Astrocyte of the cerebellum (primary cell): ENCODE results near the gene THAP12.

Experiments
- DNase-seq: peaks from one replicate; pipeline ENCODE4 v3.0.0-alpha.2; 2011; ENCODE audit warnings: low read depth
- H3K4me3 ChIP-seq: 2 replicates; pipeline ENCODE4 v1.5.1; 2011; ENCODE audit warnings: mild to moderate bottlenecking, low read depth, low read length, moderate library complexity
- CTCF ChIP-seq: IDR thresholded peaks from 2 replicates; pipeline ENCODE4 v1.5.1; 2012; ENCODE audit warnings: low read length, low read depth, moderate library complexity, mild to moderate bottlenecking; ENCODE audit errors: missing control alignments
- in situ Hi-C: cut with HindIII; loops from 2 replicates; pipeline ENCODE4 v1.10.0; 2017; ENCODE audit warnings: low sequenced_read_pairs

Gene THAP12

DNA sequence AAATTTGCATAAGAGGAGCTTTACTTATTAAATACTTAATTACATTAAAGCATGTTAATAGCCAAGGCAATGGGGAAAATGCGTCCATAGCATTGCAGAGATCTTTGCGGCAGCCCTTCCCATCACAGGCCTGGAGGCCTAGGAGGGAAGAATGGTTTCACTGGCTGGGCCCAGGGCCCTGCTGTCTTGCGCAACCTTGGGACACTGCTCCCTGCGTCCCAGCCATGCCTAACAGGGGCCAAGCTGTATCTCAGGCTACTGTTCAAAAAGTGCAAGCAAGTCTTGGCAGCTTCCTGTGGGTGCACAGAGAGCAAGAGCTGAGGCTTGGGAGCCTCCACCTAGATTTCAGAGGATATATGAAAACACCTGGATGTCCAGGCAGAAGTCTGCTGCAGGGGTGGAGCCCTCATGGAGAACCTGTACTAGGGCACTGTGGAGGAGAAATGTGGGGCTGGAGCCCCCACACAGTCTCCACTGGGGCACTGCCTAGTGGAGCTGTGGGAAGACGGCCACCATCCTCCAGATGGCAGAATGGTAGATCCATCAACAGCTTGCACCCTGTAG is 46.0 kb downstream of the THAP12 start:
- no peak overlapping the region for H3K4me3 ChIP-seq
- DNase-seq = no peak
- no peak for TF ChIP-seq CTCF
- in situ Hi-C loops = loop anchor here (25.0 kb wide), 1 partner anchor 177 kb away; no protein-coding TSS in a partner anchor

GRCh38 chr11:76330651-76331050 is 50.3 kb downstream of the THAP12 start:
- H3K4me3 ChIP-seq = no peak overlapping the region
- DNase-seq = no peak
- in situ Hi-C loops = loop anchor here (25.0 kb wide), 1 partner anchor 182 kb away; no protein-coding TSS in a partner anchor
- TF ChIP-seq CTCF = no peak

DNA sequence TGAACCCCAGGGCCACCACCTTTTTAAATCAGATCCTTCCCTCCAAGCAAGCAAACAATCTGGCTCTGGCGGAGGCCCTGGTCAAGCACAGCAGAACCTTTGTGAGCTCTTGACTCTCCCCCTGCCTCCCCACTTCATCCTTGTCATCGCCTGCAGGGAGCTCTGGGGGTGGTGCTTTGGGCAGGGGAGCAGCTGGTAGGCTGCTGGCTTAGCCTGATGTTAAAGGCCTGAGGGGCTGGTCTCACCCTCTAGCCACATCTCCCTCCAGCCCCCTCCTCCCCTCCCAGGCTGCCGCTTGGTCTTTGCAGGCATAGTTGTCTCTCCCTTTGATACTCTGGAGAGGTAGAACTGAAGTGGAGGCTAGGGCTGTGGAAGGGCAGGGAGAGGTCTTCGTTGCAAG is 50.9 kb downstream of the THAP12 start:
- in situ Hi-C loops = loop anchor here (5.0 to 25.0 kb wide), 2 partner anchors 182 to 438 kb away; no protein-coding TSS in a partner anchor
- no peak overlapping the region for H3K4me3 ChIP-seq
- no peak for TF ChIP-seq CTCF
- no peak for DNase-seq

DNA sequence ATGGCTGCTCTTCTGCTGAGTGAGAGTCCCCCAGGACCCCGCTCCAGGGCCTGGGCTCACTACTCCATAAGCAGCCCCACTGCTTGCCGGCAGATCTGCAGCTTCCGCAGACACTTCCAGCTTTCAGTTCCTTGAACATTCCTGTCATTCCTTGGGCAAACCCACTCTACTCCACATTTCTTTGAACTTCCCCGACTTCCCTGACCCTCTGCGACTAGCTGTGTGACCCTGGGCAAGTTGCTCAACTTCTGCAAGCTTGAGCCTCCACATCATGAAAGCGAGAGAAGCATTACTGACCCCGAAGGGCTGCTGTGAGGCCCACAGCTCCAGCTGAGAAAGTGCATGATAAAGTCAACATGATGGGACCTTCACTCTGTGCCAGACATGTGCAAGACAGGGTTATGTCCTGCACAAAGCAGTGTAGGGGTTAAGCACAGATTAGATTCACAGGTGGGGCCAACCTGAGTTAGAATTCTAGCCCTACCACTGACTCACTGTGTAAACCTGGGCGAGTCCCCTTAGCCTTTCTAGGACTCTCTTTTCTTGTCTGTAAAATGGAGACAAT is 51.8 kb downstream of the THAP12 start:
- TF ChIP-seq CTCF = no peak
- peak; percentile 28 for DNase-seq
- in situ Hi-C loops = loop anchor here (5.0 to 25.0 kb wide), 2 partner anchors 183 to 437 kb away; no protein-coding TSS in a partner anchor
- H3K4me3 ChIP-seq = no peak overlapping the region

- no peak overlapping the region for H3K4me3 ChIP-seq
- in situ Hi-C loops = loop anchor here (5.0 to 25.0 kb wide), 2 partner anchors 184 to 436 kb away; no protein-coding TSS in a partner anchor
- no peak for DNase-seq
- no peak for TF ChIP-seq CTCF
Measured at GRCh38 chr11:76327756-76328388, 53.1 kb downstream of the THAP12 start.

DNA sequence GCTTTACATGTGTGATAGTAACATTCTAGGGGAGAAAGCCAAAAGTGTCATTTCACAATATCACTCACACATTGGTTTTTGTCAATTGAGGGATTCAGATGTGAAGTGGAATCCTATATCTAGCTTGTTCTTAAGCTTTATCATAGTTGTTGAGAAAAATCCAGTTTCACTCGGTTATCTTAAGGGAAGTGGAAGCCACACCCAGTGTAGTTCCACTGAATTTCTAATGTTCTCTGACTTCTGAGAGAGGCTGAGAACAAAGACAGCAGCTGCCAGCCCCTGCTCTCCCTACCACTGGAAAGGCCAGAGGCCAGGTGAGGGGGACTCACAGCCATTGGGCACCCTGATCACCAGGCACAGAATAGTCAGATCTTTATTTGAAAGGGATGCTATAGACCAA is 53.7 kb downstream of the THAP12 start:
- TF ChIP-seq CTCF = no peak
- in situ Hi-C loops = loop anchor here (5.0 to 25.0 kb wide), 2 partner anchors 185 to 435 kb away; no protein-coding TSS in a partner anchor
- no peak overlapping the region for H3K4me3 ChIP-seq
- DNase-seq = no peak
